ENCODE data around the gene DNHD1. TPM values are rescaled to one million over a fixed set of nuclear protein-coding genes. Genes with fewer than 3 reads are reported as not detected.

The DNHD1 gene
- total and polyA plus RNA-seq, 2 of the 8 experiments (the other 6 are each of a cell fraction or from before 2014, with no cell fraction given), result 5.0 to 6.8 TPM

DNA sequence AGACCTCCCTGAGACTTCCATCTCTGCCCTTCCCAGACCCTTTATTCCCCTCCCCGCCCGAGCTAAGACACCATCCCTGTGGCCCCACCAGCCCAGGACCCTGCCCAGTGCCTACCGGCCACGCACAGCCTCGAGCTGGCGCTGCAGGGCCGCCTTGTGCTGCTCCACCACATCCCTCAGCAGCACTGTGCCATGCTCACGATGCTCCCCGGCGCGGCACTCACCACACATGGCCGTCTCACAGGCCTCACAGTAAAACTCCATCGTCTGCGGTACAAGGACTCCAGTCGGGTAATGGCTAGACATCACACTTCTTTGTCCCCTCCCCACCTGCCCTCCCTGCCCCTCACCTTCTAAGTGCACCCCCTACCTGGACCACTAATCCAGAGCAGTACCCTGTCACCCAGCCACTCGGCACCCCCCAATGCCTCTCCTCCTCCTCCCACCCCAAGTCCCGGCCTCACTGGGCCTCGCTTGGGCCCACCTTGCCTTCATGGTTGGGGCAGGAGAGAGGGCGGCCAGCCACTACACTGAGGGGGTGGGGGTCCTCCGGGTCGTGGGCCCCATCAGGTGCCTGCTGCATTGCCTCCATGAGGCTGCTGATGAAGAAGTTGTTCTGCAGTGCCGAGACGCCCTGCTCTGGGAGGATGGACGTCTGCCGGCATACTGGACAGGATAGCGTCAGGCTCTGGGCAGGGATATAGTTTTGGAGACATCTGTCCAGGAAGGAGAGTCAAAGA lies 39.3 kb upstream of the DNHD1 start:
- Histone ChIP-seq H3K27ac (ENCODE audit: low read depth, low read length) (no peak overlapping the region), H3K79me1 (ENCODE audit: low read depth, low read length) (no peaks in the 10 kb centered on the region; the same call in 1 of the 2 replicates), H2AK5ac (ENCODE audit: low read depth, low read length) (no peak overlapping the region), H4K20me1 (replicated peaks in 1 of 2; ENCODE audit: control insufficient read depth in 1 of 2, insufficient read depth in 2 of 2, low read length in 2 of 2) (no peaks in the 10 kb centered on the region), H3K4me2 (ENCODE audit: insufficient read depth in 1 of 2, low read depth in 2 of 2, low read length in 2 of 2) (no peak overlapping the region), H3K9me3 (ENCODE audit: insufficient read depth in 2 of 2, low read depth in 1 of 2, low read length in 1 of 2) (no peaks in the 10 kb centered on the region), H2BK15ac (ENCODE audit: low read length) (no peak overlapping the region), H2BK5ac (ENCODE audit: low read depth, low read length) (no peak overlapping the region), H2AFZ (ENCODE audit: low read length) (no peak overlapping the region), H2BK20ac (ENCODE audit: low read length) (no peak overlapping the region), H3K79me2 (ENCODE audit: control insufficient read depth in 1 of 2, insufficient read depth in 2 of 2, low read length in 2 of 2) (no peaks in the 10 kb centered on the region), H3K14ac (ENCODE audit: insufficient read length) (no peak overlapping the region), H3K23me2 (ENCODE audit: low read depth, low read length) (no peaks in the 10 kb centered on the region; the same call in 1 of the 2 replicates), H3K36me3 (ENCODE audit: control insufficient read depth in 2 of 4, insufficient read depth in 4 of 4, low read length in 3 of 4) (peaks cover 0 to 12% (median 3%) of the 10 kb centered on the region in 4 experiments; a peak in 2 of 8 replicates), H3K23ac (ENCODE audit: insufficient read length) (no peak overlapping the region), H3K4ac (replicated peaks; ENCODE audit: insufficient read length, low read depth, low read length) (no peak overlapping the region), H3K18ac (ENCODE audit: extremely low read depth, low read length) (no peak overlapping the region), H2BK120ac (replicated peaks; ENCODE audit: low read depth, low read length) (no peak overlapping the region), H2BK12ac (ENCODE audit: low read depth, low read length) (no peak overlapping the region), H3K4me1 (replicated peaks in 1 of 4; ENCODE audit: control insufficient read depth in 3 of 4, insufficient read depth in 4 of 4, low read length in 3 of 4) (no peaks in the 10 kb centered on the region), H3K56ac (replicated peaks; ENCODE audit: insufficient read length, low read depth, low read length) (no peak overlapping the region), H4K5ac (ENCODE audit: insufficient read length, low read depth, low read length) (no peak overlapping the region), H3K4me3 (ENCODE audit: extremely low read depth in 1 of 4, insufficient read depth in 2 of 4, low read depth in 3 of 4, low read length in 4 of 4) (no peak overlapping the region), H3K9ac (replicated peaks in 1 of 4; ENCODE audit: extremely low read depth in 1 of 4, low read depth in 3 of 4, low read length in 3 of 4) (no peak overlapping the region), H4K91ac (replicated peaks; ENCODE audit: insufficient read length, low read length) (no peak overlapping the region), H3K27me3 (replicated peaks in 1 of 4; ENCODE audit: control insufficient read depth in 3 of 4, extremely low read depth in 1 of 4, insufficient read depth in 3 of 4, low read length in 3 of 4) (no peaks in the 10 kb centered on the region), H4K8ac (ENCODE audit: extremely low read depth, insufficient read depth, low read length) (peak overlapping the region; percentile 3; the same call in 1 of the 2 replicates)
- ChIA-PET CTCF (ENCODE audit: partially characterized antibody) (interaction anchor here (0.7 to 11.0 kb wide), 4 partner anchors 9 to 79 kb away, joined by 3 to 179 read pairs (median 8); partner anchors contain the start of gene HPX), POLR2A (ENCODE audit: partially characterized antibody) (interaction anchor here (0.5 to 4.6 kb wide), 2 partner anchors 16 to 59 kb away, joined by 3 to 12 read pairs; partner anchors contain the start of gene TRIM3)
- DNase-seq (ENCODE audit: low read depth in 1 of 2, low spot score in 2 of 2), result no peak
- FAIRE-seq, result no peak
- WGBS, 2 experiments (ENCODE audit: extremely low coverage in 1 of 2, insufficient coverage in 1 of 2, insufficient read length in 1 of 2, insufficient replicate concordance in 2 of 2, low coverage in 1 of 2, low lambda C conversion rate in 2 of 2, missing lambda C conversion rate in 1 of 2), result 92% methylated on average over 25 of the region's 26 CpGs; no CpG with 5 or more reads in 1 of the 2 experiments
- TF ChIP-seq, protein P1, sequence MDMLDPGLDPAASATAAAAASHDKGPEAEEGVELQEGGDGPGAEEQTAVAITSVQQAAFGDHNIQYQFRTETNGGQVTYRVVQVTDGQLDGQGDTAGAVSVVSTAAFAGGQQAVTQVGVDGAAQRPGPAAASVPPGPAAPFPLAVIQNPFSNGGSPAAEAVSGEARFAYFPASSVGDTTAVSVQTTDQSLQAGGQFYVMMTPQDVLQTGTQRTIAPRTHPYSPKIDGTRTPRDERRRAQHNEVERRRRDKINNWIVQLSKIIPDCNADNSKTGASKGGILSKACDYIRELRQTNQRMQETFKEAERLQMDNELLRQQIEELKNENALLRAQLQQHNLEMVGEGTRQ (IDR thresholded peaks at IDR 0.05; ENCODE audit: low read length), result no peak
- TF ChIP-seq ASH2L (IDR thresholded peaks at IDR 0.05; ENCODE audit: low read length) (no peak), EP300 (IDR thresholded peaks at IDR 0.05; ENCODE audit: borderline replicate concordance in 1 of 2, low read depth in 2 of 2, low read length in 2 of 2) (no peak), TAF1 (IDR thresholded peaks at IDR 0.05; ENCODE audit: low read depth, low read length) (no peak), EZH2 (IDR thresholded peaks at IDR 0.05; ENCODE audit: low read depth, low read length, severe bottlenecking) (no peak), NRF1 (IDR thresholded peaks at IDR 0.05; ENCODE audit: low read depth, low read length) (no peak), KDM5A (IDR thresholded peaks at IDR 0.05; ENCODE audit: low read length) (no peak), TCF12 (IDR thresholded peaks at IDR 0.05; ENCODE audit: low read depth, low read length) (no peak)
- TF ChIP-seq, protein P2, sequence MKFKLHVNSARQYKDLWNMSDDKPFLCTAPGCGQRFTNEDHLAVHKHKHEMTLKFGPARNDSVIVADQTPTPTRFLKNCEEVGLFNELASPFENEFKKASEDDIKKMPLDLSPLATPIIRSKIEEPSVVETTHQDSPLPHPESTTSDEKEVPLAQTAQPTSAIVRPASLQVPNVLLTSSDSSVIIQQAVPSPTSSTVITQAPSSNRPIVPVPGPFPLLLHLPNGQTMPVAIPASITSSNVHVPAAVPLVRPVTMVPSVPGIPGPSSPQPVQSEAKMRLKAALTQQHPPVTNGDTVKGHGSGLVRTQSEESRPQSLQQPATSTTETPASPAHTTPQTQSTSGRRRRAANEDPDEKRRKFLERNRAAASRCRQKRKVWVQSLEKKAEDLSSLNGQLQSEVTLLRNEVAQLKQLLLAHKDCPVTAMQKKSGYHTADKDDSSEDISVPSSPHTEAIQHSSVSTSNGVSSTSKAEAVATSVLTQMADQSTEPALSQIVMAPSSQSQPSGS (IDR thresholded peaks at IDR 0.05; ENCODE audit: low read length), result no peak

Data from H1 (cell line).